Thyroid gland (tissue), 4 donors: ENCODE results near the gene NUDT3. TPM values are rescaled to one million over a fixed set of nuclear protein-coding genes. Genes with fewer than 3 reads are reported as not detected.
"Not testable (repeated sequence)": the region's sequence is repeated elsewhere in the genome, so short reads cannot be mapped to it uniquely, and the experiment has no call there.

Experiments used
- DNase-seq, 2 donors: peaks; one replicate each; pipeline ENCODE4 v3.0.0-alpha.2; 2019
- H3K27ac ChIP-seq, 3 donors: fragments of 200-600 bp; sonication (generic); 1 replicate in 2 of 3; 2 replicates in 1 of 3; pipeline ENCODE4 v1.5.1; 2016 to 2019; ENCODE audit warnings: mild to moderate bottlenecking in 1 of 3, moderate library complexity in 1 of 3
- H3K27me3 ChIP-seq: fragments of 200-600 bp; sonication (generic); one replicate; pipeline ENCODE4 v1.5.1; 2019
- H3K36me3 ChIP-seq, 2 donors: fragments of 200-600 bp; sonication (generic); one replicate each; pipeline ENCODE4 v1.5.1; 2016 to 2019
- H3K4me1 ChIP-seq, 2 donors: fragments of 200-600 bp; sonication (generic); one replicate each; pipeline ENCODE4 v1.5.1; 2017 to 2019
- H3K4me3 ChIP-seq, 3 donors: fragments of 200-600 bp; sonication (generic); replicated peaks in 1 of 3; 1 replicate in 2 of 3; 2 replicates in 1 of 3; pipeline ENCODE4 v1.5.1; 2016; ENCODE audit warnings: mild to moderate bottlenecking in 1 of 3
- H3K9me3 ChIP-seq: fragments of 200-600 bp; sonication (generic); one replicate; pipeline ENCODE4 v1.5.1; 2017
- CTCF ChIP-seq, 6 experiments: fragments of 200-600 bp in 3 of 6; fragments of 450-650 bp in 3 of 6; sonication (generic) in 3 of 6; IDR thresholded peaks; one replicate each; pipeline ENCODE4 v1.5.1; 2016 to 2019; ENCODE audit warnings: antibody characterized with exemption in 6 of 6, mild to moderate bottlenecking in 2 of 6, inconsistent platforms in 1 of 6, moderate library complexity in 1 of 6
- POLR2A ChIP-seq, 2 donors: fragments of 450-650 bp; IDR thresholded peaks; one replicate each; pipeline ENCODE4 v1.6.1; 2017; ENCODE audit warnings: antibody characterized with exemption in 2 of 2, mild to moderate bottlenecking in 2 of 2, moderate library complexity in 1 of 2
- WGBS, 2 donors: methylation state at CpG; one replicate each; pipeline ENCODE4 v1.1.5; 2017; 5-methylcytosine and 5-hydroxymethylcytosine counted together
- intact Hi-C: fragments of 100-400 bp; cut with DNase I; formaldehyde crosslinking; loops from one replicate; pipeline ENCODE4 v1.15.1; 2023
- total RNA-seq, 4 donors: library from RNA; depleted of rRNA; stranded (reverse); fragments of >200 nt; gene quantifications; one replicate each; pipeline ENCODE4 v1.2.3, GENCODE V29; 2016

Gene NUDT3
- total RNA-seq, 4 donors from 2014 or later: 68.1 to 98.9 (median 75.5) TPM

- no peak for DNase-seq
- no peaks in the 10 kb centered on the region for H3K36me3 ChIP-seq
These were observed 131.7 kb downstream of the NUDT3 start for GRCh38 chr6:34260576-34261267.

GRCh38 chr6:34259529-34260069 is 132.9 kb downstream of the NUDT3 start:
- no peaks in the 10 kb centered on the region for H3K4me1 ChIP-seq
- WGBS, 2 donors: 94% methylated on average over 6 of the region's 6 CpGs
- no peaks in the 10 kb centered on the region for H3K27me3 ChIP-seq
- no peaks in the 10 kb centered on the region for H3K9me3 ChIP-seq
- no peak for TF ChIP-seq CTCF (IDR thresholded peaks at IDR 0.05)
- TF ChIP-seq POLR2A (IDR thresholded peaks at IDR 0.05): no peak
- no peak for DNase-seq
- H3K4me3 ChIP-seq: no peak overlapping the region
- intact Hi-C loops: no loop called here
- H3K27ac ChIP-seq: no peak overlapping the region
- H3K36me3 ChIP-seq: no peaks in the 10 kb centered on the region

More at GRCh38 chr6:34260576-34261267, 131.7 kb downstream of the NUDT3 start:
- Histone ChIP-seq H3K4me1 (no peaks in the 10 kb centered on the region), H3K27me3 (no peaks in the 10 kb centered on the region), H3K4me3 (no peak overlapping the region), H3K27ac (no peak overlapping the region), H3K9me3 (no peaks in the 10 kb centered on the region)
- no peak for TF ChIP-seq POLR2A (IDR thresholded peaks at IDR 0.05)
- TF ChIP-seq CTCF (IDR thresholded peaks at IDR 0.05): no peak
- intact Hi-C loops: no loop called here
- 87 to 91% methylated on average over 16 to 17 of the region's 17 CpGs for WGBS, 2 donors

GRCh38 chr6:34252395-34252794 is 140.1 kb downstream of the NUDT3 start:
- H3K9me3 ChIP-seq, H3K36me3 ChIP-seq, H3K4me3 ChIP-seq, H3K4me1 ChIP-seq, H3K27ac ChIP-seq, intact Hi-C loops, H3K27me3 ChIP-seq, DNase-seq: not testable (repeated sequence)
- WGBS, 2 donors: 63 to 69% methylated on average over 2 of the region's 2 CpGs

GRCh38 chr6:34249469-34250261 is 142.8 kb downstream of the NUDT3 start:
- no peak for DNase-seq
- intact Hi-C loops: loop anchor here (2.0 to 5.0 kb wide), 3 partner anchors 52 to 168 kb away; partner anchors contain the start of gene NUDT3
- Histone ChIP-seq H3K27me3 (no peaks in the 10 kb centered on the region), H3K4me1 (peaks cover 5 to 11% of the 10 kb centered on the region in 2 donors), H3K36me3 (no peaks in the 10 kb centered on the region), H3K4me3 (peak overlapping the region; percentile 23 to 83 (median 71)), H3K27ac (peak overlapping the region; percentile 68 to 92 (median 81)), H3K9me3 (no peaks in the 10 kb centered on the region)
- no peak for TF ChIP-seq POLR2A (IDR thresholded peaks at IDR 0.05)
- TF ChIP-seq CTCF (IDR thresholded peaks at IDR 0.05): no peak
- WGBS, 2 donors: 43 to 46% methylated on average over 17 to 18 of the region's 18 CpGs

- peak; percentile 49 to 89 for TF ChIP-seq POLR2A (IDR thresholded peaks at IDR 0.05)
- peak; percentile 75 to 98 (median 96) for TF ChIP-seq CTCF (IDR thresholded peaks at IDR 0.05)
- WGBS, 2 donors: 0 to 3% methylated on average over 11 to 21 of the region's 79 CpGs
- H3K27ac ChIP-seq: peak within 1 kb of the TSS; percentile 83 to 94 (median 92)
- H3K27me3 ChIP-seq: no peaks in the 10 kb centered on the region
- H3K36me3 ChIP-seq: no peaks in the 10 kb centered on the region
- H3K4me1 ChIP-seq: peaks cover 5 to 19% of the 10 kb centered on the region in 2 donors
- peak; percentile 96 to 98 for DNase-seq
- H3K4me3 ChIP-seq: peak within 1 kb of the TSS; percentile 23 to 83 (median 71)
- intact Hi-C loops: loop anchor here (2.0 to 5.0 kb wide), 3 partner anchors 52 to 168 kb away; partner anchors contain the start of gene NUDT3
- no peaks in the 10 kb centered on the region for H3K9me3 ChIP-seq
These were observed 143.6 kb downstream of the NUDT3 start, which contains the start of gene SMIM29 for GRCh38 chr6:34248727-34249468. SMIM29 (minus strand) TSS chr6:34249006; CDS start chr6:34247791, 1,215 bp downstream.
